ENCODE results near the gene MUC6.

GRCh38 chr11:1006762-1007161 is 29.8 kb downstream of the MUC6 start:
- TF ChIP-seq EZH2phosphoT487 (IDR thresholded peaks at IDR 0.05; ENCODE audit: insufficient read depth, low read depth) (no peak), EZH2 (IDR thresholded peaks at IDR 0.05; ENCODE audit: insufficient read depth, poor library complexity, severe bottlenecking) (no peak)

Measured in GM23248 (cell line).